Stimulated activated CD8-positive, alpha-beta memory T cell treated with anti-CD3 and anti-CD28 coated beads, Interleukin-15, amount 100 ng/mL, for 24 hours (primary cell): ENCODE data around the gene P2RY11.

Experiments used
- DNase-seq: peaks from one replicate; pipeline ENCODE4 v3.0.0-alpha.2; 2020; ENCODE audit warnings: low read depth

P2RY11 gene

DNA sequence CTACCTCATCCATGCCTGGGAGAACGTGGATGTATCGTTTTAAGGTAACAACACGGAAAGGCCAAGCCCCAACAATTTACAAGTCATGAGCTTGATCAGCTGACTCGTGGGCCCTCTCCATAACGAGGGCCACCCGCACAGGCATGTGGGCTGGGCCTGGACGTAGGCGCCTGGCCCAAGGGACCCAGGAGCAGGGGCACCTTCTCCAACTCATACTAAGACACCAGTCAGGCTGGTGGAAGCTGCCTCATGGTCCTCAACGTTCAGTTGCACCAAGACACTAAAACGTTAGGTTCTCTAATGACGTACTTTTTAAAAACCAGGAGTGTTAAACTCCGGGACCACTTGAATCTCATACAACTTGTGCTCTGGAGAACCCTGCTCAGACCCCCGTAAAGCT lies 30.0 kb downstream of the P2RY11 start:
- DNase-seq: no peak

- no peak for DNase-seq
These were observed 30.5 kb downstream of the P2RY11 start for GRCh38 chr19:10141973-10142372.

- DNase-seq: no peak
These were observed 31.3 kb downstream of the P2RY11 start for GRCh38 chr19:10142701-10143375.

GRCh38 chr19:10143681-10144080 lies 32.2 kb downstream of the P2RY11 start:
- DNase-seq: no peak

DNA sequence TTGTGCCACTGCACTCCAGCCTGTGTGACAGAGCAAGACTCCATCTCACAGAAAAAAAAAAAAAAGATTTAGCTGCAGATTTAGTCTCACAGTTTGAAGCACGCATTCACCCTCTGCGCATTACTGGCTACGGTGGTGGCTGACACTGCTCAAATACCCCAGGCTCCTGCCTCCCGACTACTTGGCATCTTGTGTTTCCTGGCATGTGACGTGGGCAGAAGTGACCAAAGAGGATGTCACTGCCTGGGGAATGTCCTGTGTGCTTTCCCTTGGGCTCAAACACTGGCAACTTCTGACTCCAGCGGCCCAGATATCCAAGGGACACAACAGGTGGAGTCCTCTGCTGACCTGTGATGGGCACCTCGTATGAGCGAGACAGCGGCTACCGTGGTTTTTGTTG lies 32.9 kb downstream of the P2RY11 start:
- DNase-seq: no peak

- no peak for DNase-seq
These were observed 33.5 kb downstream of the P2RY11 start for GRCh38 chr19:10145031-10145430.

DNA sequence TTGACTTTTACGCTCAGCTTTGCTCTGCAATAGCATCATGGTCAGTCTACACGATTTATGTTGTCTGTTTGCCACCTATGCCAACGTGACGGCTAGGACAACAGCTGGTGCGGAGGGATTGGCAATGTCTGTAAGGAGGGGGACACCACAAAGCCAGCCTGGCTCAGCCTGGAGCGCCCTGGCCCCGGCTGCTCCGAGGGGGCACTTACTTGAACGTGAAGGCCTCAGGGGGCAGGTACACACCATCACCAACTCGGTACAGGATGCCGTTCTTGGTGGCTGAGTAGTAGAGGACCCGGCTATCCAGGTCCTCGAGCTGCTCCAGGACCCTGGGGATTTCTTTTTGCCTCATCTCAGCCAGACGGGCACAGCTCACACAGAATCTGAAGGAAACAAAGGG lies 34.6 kb downstream of the P2RY11 start:
- DNase-seq: no peak

- no peak for DNase-seq
These were observed 37.9 kb downstream of the P2RY11 start for GRCh38 chr19:10149427-10149826.

DNA sequence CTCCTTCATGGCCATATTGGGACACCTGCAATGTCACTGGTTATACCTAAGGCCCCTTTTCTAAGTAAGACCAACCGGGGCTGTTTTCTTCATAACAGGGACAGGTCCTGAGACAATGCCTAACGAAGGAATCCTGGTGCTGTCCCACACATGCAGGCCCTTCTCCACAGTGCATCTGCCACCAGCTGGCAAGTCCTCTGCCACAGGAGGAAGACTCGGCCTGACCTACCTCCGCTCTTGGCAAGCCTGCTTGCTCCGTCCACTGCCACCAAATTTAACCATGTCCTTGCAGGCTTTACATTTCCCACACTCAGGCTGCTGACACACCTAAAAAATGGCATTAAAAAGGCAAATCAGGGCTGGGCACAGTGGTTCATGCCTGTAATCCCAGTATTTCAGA lies 40.0 kb downstream of the P2RY11 start:
- no peak for DNase-seq

GRCh38 chr19:10152100-10152499 lies 40.6 kb downstream of the P2RY11 start:
- no peak for DNase-seq

DNA sequence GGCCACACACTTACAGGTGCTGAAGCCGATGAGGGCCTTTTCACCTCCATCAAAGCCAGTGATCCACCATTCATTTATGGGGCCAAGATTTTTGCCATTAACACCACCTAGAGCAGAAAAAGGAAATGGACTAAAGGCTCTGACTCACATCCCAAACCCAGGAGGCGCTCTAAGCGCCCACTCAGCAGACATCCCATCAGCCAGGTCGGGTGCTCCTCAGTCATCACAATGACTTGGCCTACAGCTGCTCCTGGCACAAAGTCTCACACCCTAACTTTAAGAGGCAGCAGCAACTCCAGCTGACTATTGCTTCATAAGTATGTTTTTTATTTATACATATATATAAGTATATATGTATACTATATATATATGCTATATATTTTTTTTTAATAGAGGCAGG lies 44.3 kb downstream of the P2RY11 start:
- no peak for DNase-seq

DNA sequence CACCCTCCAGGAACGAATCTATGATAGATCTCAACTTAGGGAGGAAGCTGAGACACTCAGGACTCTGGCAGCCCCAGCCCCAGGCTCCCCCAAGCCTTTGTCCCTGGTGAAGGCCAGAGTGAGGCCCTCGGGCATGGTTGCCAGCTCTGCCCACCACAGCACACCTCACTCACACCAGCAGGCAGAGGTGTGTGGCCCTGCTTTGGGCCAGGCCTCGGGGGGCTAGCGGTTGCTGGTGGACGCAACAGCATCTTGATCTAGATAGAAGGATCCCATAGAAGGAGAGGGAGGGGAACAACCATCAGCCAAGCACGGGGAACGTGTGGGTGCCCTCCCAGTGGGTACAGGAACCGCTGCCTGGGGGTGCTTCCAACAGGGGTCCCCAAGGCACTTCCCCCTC lies 46.6 kb downstream of the P2RY11 start:
- DNase-seq: no peak

- DNase-seq: no peak
These were observed 47.0 kb downstream of the P2RY11 start for GRCh38 chr19:10158485-10158884.

GRCh38 chr19:10159610-10160009 lies 48.1 kb downstream of the P2RY11 start:
- DNase-seq: no peak

DNA sequence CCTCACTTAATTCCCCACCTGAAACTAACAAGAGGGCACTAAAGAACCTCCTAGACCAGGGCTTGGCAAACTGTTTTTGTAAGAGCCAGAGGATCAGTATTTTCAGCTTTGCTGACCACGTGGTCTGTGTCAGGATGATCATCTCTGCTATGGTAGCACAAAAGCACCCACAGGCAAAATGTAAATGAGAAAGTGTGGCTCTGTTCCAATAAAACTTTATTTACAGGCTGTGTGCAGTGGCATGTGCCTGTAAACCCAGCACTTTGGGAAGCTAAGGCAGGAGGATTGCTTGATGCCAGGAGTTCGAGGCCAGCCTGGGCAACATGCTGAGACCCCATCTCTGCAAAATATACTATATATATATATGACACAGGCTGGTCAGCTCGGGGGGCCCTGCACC lies 52.0 kb downstream of the P2RY11 start:
- no peak for DNase-seq
